Cardiac fibroblast (primary cell): Measurements from ENCODE around the gene PRIMPOL.

Experiments used
- DNase-seq, 2 donors: peaks; one replicate each; pipeline versions ENCODE4 v3.0.0 to v3.0.0-alpha.2; 2010; ENCODE audit warnings: low read depth in 2 of 2
- H3K4me3 ChIP-seq, 2 donors: replicated peaks in 1 of 2; 1 replicate in 1 of 2; 2 replicates in 1 of 2; pipeline ENCODE4 v1.5.1; 2011; ENCODE audit warnings: low read depth in 2 of 2, low read length in 2 of 2, mild to moderate bottlenecking in 2 of 2, moderate library complexity in 1 of 2
- CTCF ChIP-seq: IDR thresholded peaks from one replicate; pipeline ENCODE4 v1.5.1; 2011; ENCODE audit warnings: low read depth, mild to moderate bottlenecking, low read length, inconsistent platforms

PRIMPOL gene

GRCh38 chr4:184669251-184669650 lies 19.7 kb downstream of the PRIMPOL start:
- DNase-seq = no peak
- TF ChIP-seq CTCF = no peak

GRCh38 chr4:184671101-184671500 lies 21.6 kb downstream of the PRIMPOL start:
- TF ChIP-seq CTCF = no peak
- no peak overlapping the region for H3K4me3 ChIP-seq
- DNase-seq = no peak

More at GRCh38 chr4:184669251-184669650, 19.7 kb downstream of the PRIMPOL start:
- H3K4me3 ChIP-seq = no peak overlapping the region

GRCh38 chr4:184672741-184673140 lies 23.2 kb downstream of the PRIMPOL start:
- no peak for DNase-seq
- TF ChIP-seq CTCF = no peak
- no peak overlapping the region for H3K4me3 ChIP-seq

GRCh38 chr4:184674011-184674410 lies 24.5 kb downstream of the PRIMPOL start:
- no peak for TF ChIP-seq CTCF
- no peak overlapping the region for H3K4me3 ChIP-seq
- DNase-seq = no peak

GRCh38 chr4:184675018-184675417 lies 25.5 kb downstream of the PRIMPOL start:
- TF ChIP-seq CTCF = no peak
- no peak for DNase-seq

GRCh38 chr4:184675821-184676492 lies 26.4 kb downstream of the PRIMPOL start:
- H3K4me3 ChIP-seq = no peak overlapping the region
- no peak for DNase-seq
- TF ChIP-seq CTCF = no peak

More at GRCh38 chr4:184675018-184675417, 25.5 kb downstream of the PRIMPOL start:
- no peak overlapping the region for H3K4me3 ChIP-seq

GRCh38 chr4:184680698-184681097 lies 31.2 kb downstream of the PRIMPOL start:
- no peak for DNase-seq
- no peak overlapping the region for H3K4me3 ChIP-seq
- no peak for TF ChIP-seq CTCF
